Stimulated activated CD4-positive, alpha-beta T cell treated with anti-CD3 and anti-CD28 coated beads, Interleukin-12 subunit alpha, Interleukin-12 subunit beta, amount 100 ng/mL, for 48 hours (primary cell): ENCODE data around the gene RFTN2.
"Not testable (repeated sequence)": the region's sequence is repeated elsewhere in the genome, so short reads cannot be mapped to it uniquely, and the experiment has no call there.

Experiments used
- DNase-seq, 3 donors: peaks; one replicate each; pipeline ENCODE4 v3.0.0-alpha.2; 2020; ENCODE audit warnings: low read depth in 2 of 3, low spot score in 1 of 3

The RFTN2 gene

GRCh38 chr2:197675246-197675645 is at the start of gene RFTN2:
Gene RFTN2 (minus strand): TSS chr2:197675587. CDS start chr2:197675458, 129 bp downstream.
- no peak for DNase-seq

GRCh38 chr2:197717863-197718262 is 42.5 kb upstream of the RFTN2 start:
- DNase-seq = no peak

- no peak for DNase-seq
Measured at GRCh38 chr2:197713271-197713670, 37.9 kb upstream of the RFTN2 start.

GRCh38 chr2:197711578-197711977 is 36.2 kb upstream of the RFTN2 start:
- DNase-seq = no peak

GRCh38 chr2:197710424-197711042 is 35.1 kb upstream of the RFTN2 start:
- DNase-seq = no peak

- DNase-seq = not testable (repeated sequence)
Measured at GRCh38 chr2:197709140-197709539, 33.8 kb upstream of the RFTN2 start.

GRCh38 chr2:197708331-197708730 is 32.9 kb upstream of the RFTN2 start:
- DNase-seq = no peak

- DNase-seq = no peak
Measured at GRCh38 chr2:197707316-197708213, 32.2 kb upstream of the RFTN2 start.

GRCh38 chr2:197706839-197707207 is 31.4 kb upstream of the RFTN2 start:
- no peak for DNase-seq

- DNase-seq = no peak
Measured at GRCh38 chr2:197705912-197706838, 30.8 kb upstream of the RFTN2 start.

- peak; percentile 76 to 93 (median 84) for DNase-seq
Measured at GRCh38 chr2:197705121-197705911, 29.9 kb upstream of the RFTN2 start, which contains the start of gene MARS2. Gene MARS2 (plus strand): TSS chr2:197705369. CDS start chr2:197705406, 37 bp downstream.

GRCh38 chr2:197704434-197705120 is 29.2 kb upstream of the RFTN2 start:
- no peak for DNase-seq

- DNase-seq = no peak
Measured at GRCh38 chr2:197700960-197701359, 25.6 kb upstream of the RFTN2 start.

GRCh38 chr2:197699724-197700123 is 24.3 kb upstream of the RFTN2 start:
- DNase-seq = not testable (repeated sequence)

GRCh38 chr2:197696571-197696970 is 21.2 kb upstream of the RFTN2 start:
- not testable (repeated sequence) for DNase-seq

- DNase-seq = not testable (repeated sequence)
Measured at GRCh38 chr2:197695971-197696370, 20.6 kb upstream of the RFTN2 start.

GRCh38 chr2:197695206-197695605 is 19.8 kb upstream of the RFTN2 start:
- not testable (repeated sequence) for DNase-seq

GRCh38 chr2:197677483-197677882 is 2.1 kb upstream of the RFTN2 start:
- DNase-seq = no peak

GRCh38 chr2:197677056-197677455 is 1.7 kb upstream of the RFTN2 start:
- DNase-seq = no peak

- no peak for DNase-seq
Measured at GRCh38 chr2:197675711-197676188, 363 bp upstream of the RFTN2 start.
